Vagina (tissue), 2 donors: Measurements from ENCODE around the gene PDCD4. TPM values are rescaled to one million over a fixed set of nuclear protein-coding genes. Genes with fewer than 3 reads are reported as not detected.

ENCODE experiments used
- DNase-seq, 2 donors: peaks; one replicate each; pipeline ENCODE4 v3.0.0-alpha.2; 2017; ENCODE audit errors: extremely low spot score in 2 of 2
- H3K27ac ChIP-seq: fragments of 200-600 bp; sonication (generic); one replicate; pipeline ENCODE4 v1.5.1; 2019
- H3K27me3 ChIP-seq: fragments of 200-600 bp; sonication (generic); one replicate; pipeline ENCODE4 v1.5.1; 2019
- H3K36me3 ChIP-seq, 2 donors: fragments of 200-600 bp; sonication (generic); one replicate each; pipeline ENCODE4 v1.5.1; 2017 to 2019
- H3K4me1 ChIP-seq: fragments of 200-600 bp; sonication (generic); one replicate; pipeline ENCODE4 v1.5.1; 2019
- H3K4me3 ChIP-seq, 2 donors: fragments of 200-600 bp; sonication (generic); 1 replicate in 1 of 2; 2 replicates in 1 of 2; pipeline ENCODE4 v1.5.1; 2016 to 2019
- H3K9me3 ChIP-seq: fragments of 200-600 bp; sonication (generic); one replicate; pipeline ENCODE4 v1.5.1; 2019
- POLR2A ChIP-seq, 2 donors: fragments of 450-650 bp; IDR thresholded peaks; one replicate each; pipeline ENCODE4 v1.6.1; 2017; ENCODE audit warnings: antibody characterized with exemption in 2 of 2, mild to moderate bottlenecking in 2 of 2, moderate library complexity in 2 of 2
- POLR2AphosphoS5 ChIP-seq, 2 donors: sonication (generic); formaldehyde crosslinking; IDR thresholded peaks; one replicate each; pipeline ENCODE4 v1.9.0; 2017; ENCODE audit warnings: antibody characterized with exemption in 2 of 2, mild to moderate bottlenecking in 2 of 2, low read depth in 1 of 2; ENCODE audit not compliant: insufficient read depth in 1 of 2
- intact Hi-C: fragments of 100-400 bp; cut with DNase I; formaldehyde crosslinking; loops from one replicate; pipeline ENCODE4 v1.15.1; 2023
- total RNA-seq: library from RNA; depleted of rRNA; stranded (reverse); fragments of >200 nt; gene quantifications from one replicate; pipeline ENCODE4 v1.2.3, GENCODE V29; 2016
- TF ChIP-seq, protein P1 (sequence below), 3 experiments: fragments of 450-650 bp in 2 of 3; fragments of 200-600 bp in 1 of 3; sonication (generic) in 1 of 3; IDR thresholded peaks; one replicate each; pipeline ENCODE4 v1.5.1; 2017 to 2019; ENCODE audit warnings: antibody characterized with exemption in 3 of 3, mild to moderate bottlenecking in 2 of 3, moderate library complexity in 2 of 3

The PDCD4 gene
- total RNA-seq, 1 donor from 2014 or later, result 110 TPM

DNA sequence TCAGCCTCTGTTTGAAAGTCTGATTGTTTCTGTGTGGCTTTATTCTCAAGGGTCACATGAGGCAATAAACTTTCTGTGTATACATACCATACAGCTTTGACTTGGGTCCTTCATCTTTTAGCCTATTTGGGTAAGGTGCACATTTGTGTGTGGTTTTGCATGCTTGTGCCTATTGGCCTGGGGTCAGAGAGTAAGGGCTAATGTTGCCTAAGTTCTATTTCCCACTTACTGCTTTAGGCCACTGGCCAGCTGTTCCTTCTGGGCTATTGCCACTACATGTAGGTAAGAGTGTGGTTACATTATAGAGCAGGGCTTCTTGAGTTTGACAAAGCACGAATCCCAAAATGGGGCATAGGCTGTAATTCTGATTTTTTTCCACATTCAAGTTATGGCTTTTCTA lies 25.5 kb downstream of the PDCD4 start:
- no peaks in the 10 kb centered on the region for H3K9me3 ChIP-seq
- H3K27ac ChIP-seq, result no peak overlapping the region
- H3K36me3 ChIP-seq, result peaks cover 4 to 69% of the 10 kb centered on the region in 2 donors
- intact Hi-C loops, result no loop called here
- no peak overlapping the region for H3K4me3 ChIP-seq
- H3K4me1 ChIP-seq, result peaks cover 10% of the 10 kb centered on the region
- TF ChIP-seq, protein P1, sequence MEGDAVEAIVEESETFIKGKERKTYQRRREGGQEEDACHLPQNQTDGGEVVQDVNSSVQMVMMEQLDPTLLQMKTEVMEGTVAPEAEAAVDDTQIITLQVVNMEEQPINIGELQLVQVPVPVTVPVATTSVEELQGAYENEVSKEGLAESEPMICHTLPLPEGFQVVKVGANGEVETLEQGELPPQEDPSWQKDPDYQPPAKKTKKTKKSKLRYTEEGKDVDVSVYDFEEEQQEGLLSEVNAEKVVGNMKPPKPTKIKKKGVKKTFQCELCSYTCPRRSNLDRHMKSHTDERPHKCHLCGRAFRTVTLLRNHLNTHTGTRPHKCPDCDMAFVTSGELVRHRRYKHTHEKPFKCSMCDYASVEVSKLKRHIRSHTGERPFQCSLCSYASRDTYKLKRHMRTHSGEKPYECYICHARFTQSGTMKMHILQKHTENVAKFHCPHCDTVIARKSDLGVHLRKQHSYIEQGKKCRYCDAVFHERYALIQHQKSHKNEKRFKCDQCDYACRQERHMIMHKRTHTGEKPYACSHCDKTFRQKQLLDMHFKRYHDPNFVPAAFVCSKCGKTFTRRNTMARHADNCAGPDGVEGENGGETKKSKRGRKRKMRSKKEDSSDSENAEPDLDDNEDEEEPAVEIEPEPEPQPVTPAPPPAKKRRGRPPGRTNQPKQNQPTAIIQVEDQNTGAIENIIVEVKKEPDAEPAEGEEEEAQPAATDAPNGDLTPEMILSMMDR (IDR thresholded peaks at IDR 0.05), result no peak
- TF ChIP-seq POLR2A (IDR thresholded peaks at IDR 0.05) (no peak), POLR2AphosphoS5 (IDR thresholded peaks at IDR 0.05; ENCODE audit: insufficient read depth in 1 of 2, low read depth in 1 of 2) (no peak)
- H3K27me3 ChIP-seq, result no peaks in the 10 kb centered on the region
- DNase-seq, result no peak

DNA sequence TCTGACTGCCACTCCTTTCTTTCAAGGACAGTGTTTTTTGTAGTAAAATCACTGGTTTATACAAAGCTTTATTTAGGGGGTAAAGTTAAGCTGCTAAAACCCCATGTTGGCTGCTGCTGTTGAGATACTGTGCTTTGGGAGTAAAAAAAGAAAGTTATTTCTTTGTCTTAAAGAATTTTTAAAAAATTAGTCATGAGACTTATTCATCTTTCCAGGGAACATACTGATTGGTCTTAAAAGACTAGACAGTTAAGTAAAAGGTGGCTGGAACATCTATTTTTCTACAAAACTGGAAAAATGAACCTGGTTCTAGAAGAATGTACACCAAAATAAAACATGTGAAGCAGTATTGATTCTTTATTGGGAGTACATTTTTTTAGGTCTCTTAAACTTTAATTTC lies 26.7 kb downstream of the PDCD4 start:
- intact Hi-C loops, result no loop called here
- Histone ChIP-seq H3K4me1 (peaks cover 14% of the 10 kb centered on the region), H3K36me3 (peaks cover 4 to 69% of the 10 kb centered on the region in 2 donors), H3K9me3 (no peaks in the 10 kb centered on the region), H3K27ac (no peak overlapping the region), H3K4me3 (no peak overlapping the region), H3K27me3 (no peaks in the 10 kb centered on the region)
- TF ChIP-seq POLR2A (IDR thresholded peaks at IDR 0.05) (no peak), POLR2AphosphoS5 (IDR thresholded peaks at IDR 0.05; ENCODE audit: insufficient read depth in 1 of 2, low read depth in 1 of 2) (no peak)
- TF ChIP-seq, protein P1 (IDR thresholded peaks at IDR 0.05), result no peak
- no peak for DNase-seq

DNA sequence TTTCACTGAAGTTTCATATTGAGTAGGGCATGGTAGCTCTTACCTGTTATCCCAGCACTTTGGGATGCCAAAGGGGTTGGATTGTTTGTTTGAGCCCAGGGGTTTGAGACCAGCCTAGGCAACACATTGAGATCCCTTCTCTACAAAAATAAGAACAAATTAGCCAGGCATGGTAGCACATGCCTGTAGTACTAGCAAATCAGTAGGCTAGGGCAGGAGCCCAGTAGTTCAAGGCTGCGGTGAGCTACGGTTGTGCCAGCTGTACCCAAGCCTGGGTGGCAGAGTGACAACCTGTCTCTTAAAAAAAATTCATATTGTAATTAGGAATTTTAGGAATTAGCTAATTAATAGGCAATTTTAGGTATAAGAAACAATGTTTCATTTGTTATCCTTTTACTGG lies 29.3 kb downstream of the PDCD4 start:
- no peaks in the 10 kb centered on the region for H3K9me3 ChIP-seq
- no peak for DNase-seq
- H3K27me3 ChIP-seq, result no peaks in the 10 kb centered on the region
- no peak for TF ChIP-seq POLR2AphosphoS5 (IDR thresholded peaks at IDR 0.05; ENCODE audit: insufficient read depth in 1 of 2, low read depth in 1 of 2)
- TF ChIP-seq, protein P1 (IDR thresholded peaks at IDR 0.05), result no peak
- no peak for TF ChIP-seq POLR2A (IDR thresholded peaks at IDR 0.05)
- peaks cover 4 to 52% of the 10 kb centered on the region in 2 donors for H3K36me3 ChIP-seq
- intact Hi-C loops, result no loop called here
- peaks cover 17% of the 10 kb centered on the region for H3K4me1 ChIP-seq
- no peak overlapping the region for H3K4me3 ChIP-seq
- H3K27ac ChIP-seq, result no peak overlapping the region

DNA sequence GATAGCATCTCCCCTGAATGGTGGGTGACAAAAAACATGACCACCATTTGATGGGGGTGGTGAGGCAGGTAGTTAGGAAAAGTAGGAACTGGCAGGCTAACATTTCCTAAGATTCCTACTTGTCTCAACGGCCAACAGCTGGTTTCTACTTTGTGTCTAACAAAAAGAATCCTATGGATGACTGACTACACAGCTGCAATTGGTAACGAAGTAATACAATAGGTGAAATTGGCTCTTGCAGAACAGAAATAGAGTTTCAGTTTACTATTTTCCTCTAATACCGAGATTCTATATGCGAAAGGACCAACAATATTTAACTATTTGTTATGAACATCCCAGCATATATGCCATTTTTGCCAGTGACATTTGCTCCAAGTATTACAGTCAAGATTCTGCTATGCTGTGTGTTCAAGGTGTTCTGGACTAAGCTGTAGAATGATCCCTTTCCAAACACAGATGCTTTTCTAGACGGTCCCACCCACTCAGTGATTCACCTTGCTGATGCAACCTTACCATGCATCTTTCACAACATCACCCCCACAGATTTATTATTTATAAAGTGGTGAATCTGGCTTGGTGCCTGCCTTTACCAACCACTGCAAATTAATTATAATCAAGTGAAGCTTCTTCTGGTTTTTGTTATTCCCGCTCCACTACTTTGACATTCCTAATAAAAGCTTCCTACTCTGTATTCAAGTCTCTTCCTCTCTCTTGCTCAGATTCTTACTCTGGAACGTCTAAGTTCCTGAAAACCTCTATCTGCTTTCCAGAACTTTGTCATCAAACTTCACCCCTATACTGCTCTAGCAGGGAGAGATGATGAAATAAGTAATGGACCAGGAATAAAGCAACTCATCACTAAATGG lies 30.5 kb downstream of the PDCD4 start:
- no peaks in the 10 kb centered on the region for H3K9me3 ChIP-seq
- H3K4me3 ChIP-seq, result no peak overlapping the region
- H3K27ac ChIP-seq, result no peak overlapping the region
- no peak for TF ChIP-seq POLR2A (IDR thresholded peaks at IDR 0.05)
- no peak for TF ChIP-seq POLR2AphosphoS5 (IDR thresholded peaks at IDR 0.05; ENCODE audit: insufficient read depth in 1 of 2, low read depth in 1 of 2)
- TF ChIP-seq, protein P1 (IDR thresholded peaks at IDR 0.05), result no peak
- DNase-seq, result no peak
- H3K36me3 ChIP-seq, result peaks cover 4 to 40% of the 10 kb centered on the region in 2 donors
- peaks cover 17% of the 10 kb centered on the region for H3K4me1 ChIP-seq
- intact Hi-C loops, result no loop called here
- no peaks in the 10 kb centered on the region for H3K27me3 ChIP-seq
